CD4-positive, alpha-beta T cell treated with Interleukin-21 for 1 hour (primary cell): ENCODE results near the gene TSPY2.
"Not testable (repeated sequence)": the region's sequence is repeated elsewhere in the genome, so short reads cannot be mapped to it uniquely, and the experiment has no call there.

Source experiments
- DNase-seq: peaks from one replicate; pipeline ENCODE4 v3.0.0-alpha.2; 2020

TSPY2 gene, protein sequence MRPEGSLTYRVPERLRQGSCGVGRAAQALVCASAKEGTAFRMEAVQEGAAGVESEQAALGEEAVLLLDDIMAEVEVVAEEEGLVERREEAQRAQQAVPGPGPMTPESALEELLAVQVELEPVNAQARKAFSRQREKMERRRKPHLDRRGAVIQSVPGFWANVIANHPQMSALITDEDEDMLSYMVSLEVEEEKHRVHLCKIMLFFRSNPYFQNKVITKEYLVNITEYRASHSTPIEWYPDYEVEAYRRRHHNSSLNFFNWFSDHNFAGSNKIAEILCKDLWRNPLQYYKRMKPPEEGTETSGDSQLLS

GRCh38 chrY:6245923-6246322 is at the start of gene TSPY2:
Gene TSPY2, plus strand, starts transcription at chrY:6246223. Its CDS starts 46 bp downstream, at chrY:6246269.
- DNase-seq: not testable (repeated sequence)

- not testable (repeated sequence) for DNase-seq
Observed at GRCh38 chrY:6209565-6209964, 36.5 kb upstream of the TSPY2 start.

DNA sequence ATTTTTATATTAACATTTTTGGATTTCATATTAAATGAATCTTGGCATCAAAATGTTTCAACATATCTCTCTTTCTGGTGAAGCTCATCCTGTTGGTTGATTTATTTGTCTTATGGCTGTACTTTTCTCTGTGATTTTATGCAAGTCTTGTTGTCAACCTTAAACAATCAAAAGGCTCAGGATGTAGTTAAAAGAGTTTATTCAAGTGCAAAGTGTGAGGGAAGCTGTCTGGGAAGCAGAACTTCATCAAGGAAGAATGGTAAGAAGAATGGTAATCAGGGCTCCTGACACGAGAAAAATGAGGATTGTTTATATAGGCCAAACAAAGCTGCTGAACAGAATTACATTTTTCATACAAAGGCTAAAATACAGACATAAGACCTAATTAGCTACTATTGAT is 29.0 kb upstream of the TSPY2 start:
- not testable (repeated sequence) for DNase-seq

- DNase-seq: not testable (repeated sequence)
Observed at GRCh38 chrY:6269839-6270238, 23.8 kb downstream of the TSPY2 start.
